ENCODE results near the gene AFAP1L1. TPM values are rescaled to one million over a fixed set of nuclear protein-coding genes. Genes with fewer than 3 reads are reported as not detected.

Gene AFAP1L1
- total and polyA plus RNA-seq, 2 of the 13 experiments (the other 11 are each of a cell fraction or from before 2014, with no cell fraction given) = 0.38 to 1.0 TPM

DNA sequence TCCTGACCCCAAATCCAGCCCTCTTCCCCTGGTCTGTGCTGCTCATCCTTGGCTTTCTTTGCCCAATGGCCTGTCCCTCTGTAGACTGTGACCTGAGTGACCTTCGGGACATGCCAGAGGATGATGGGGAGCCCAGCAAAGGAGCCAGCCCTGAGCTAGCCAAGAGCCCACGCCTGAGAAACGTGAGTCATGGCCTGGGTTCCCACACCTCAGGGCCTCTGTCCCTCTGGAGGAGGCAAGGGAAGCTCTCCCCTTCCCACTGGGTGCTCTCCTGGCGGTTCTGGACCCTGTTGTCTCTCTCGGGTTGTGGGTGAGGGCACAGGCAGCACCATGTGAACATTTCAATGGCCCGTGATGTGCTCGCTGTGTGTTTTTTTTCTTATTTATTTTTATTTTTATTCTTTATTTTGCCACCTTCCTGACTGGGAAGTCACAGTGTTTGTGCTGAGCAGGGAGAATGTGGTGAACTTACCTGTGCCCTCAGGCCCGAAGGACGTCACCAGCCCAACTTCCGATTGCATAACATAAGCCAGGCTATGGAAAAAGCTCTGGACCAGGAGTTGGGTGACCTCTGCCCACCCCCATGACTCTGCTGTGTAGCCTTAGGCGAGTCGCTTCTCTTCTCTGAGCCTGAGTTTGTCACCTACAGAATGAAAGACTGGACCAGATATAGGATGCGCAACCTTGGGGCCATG is 29.5 kb downstream of the AFAP1L1 start:
- BruUV-seq (replicated peaks) = no TSS peak
- Histone ChIP-seq H3K27me3 (ENCODE audit: control insufficient read depth in 1 of 2, insufficient read depth in 2 of 2, low read length in 2 of 2) (no peaks in the 10 kb centered on the region), H3K27ac (ENCODE audit: extremely low read length, insufficient read depth, low read length) (no peak overlapping the region), H3K36me3 (replicated peaks in 1 of 2; ENCODE audit: control insufficient read depth in 1 of 2, insufficient read depth in 2 of 2, low read length in 2 of 2) (no peaks in the 10 kb centered on the region), H4K20me1 (ENCODE audit: insufficient read depth, low read length) (no peaks in the 10 kb centered on the region), H3K4me3 (replicated peaks in 1 of 3; ENCODE audit: insufficient read depth in 1 of 3, low read depth in 2 of 3, low read length in 3 of 3) (no peak overlapping the region), H3K4me2 (ENCODE audit: low read depth, low read length) (no peak overlapping the region), H3K9ac (ENCODE audit: insufficient read depth, low read depth, low read length) (no peak overlapping the region), H2AFZ (ENCODE audit: low read length) (no peak overlapping the region), H3K9me3 (ENCODE audit: low read length) (no peaks in the 10 kb centered on the region), H3K4me1 (ENCODE audit: insufficient read depth, low read length) (peaks cover 27% of the 10 kb centered on the region), H3K79me2 (ENCODE audit: insufficient read depth, low read length) (no peaks in the 10 kb centered on the region)
- CTCF ChIA-PET (ENCODE audit: low intra/inter-chr PET ratio, low total read pairs) = no interaction called here
- 74% methylated on average over 10 of the region's 13 CpGs for WGBS (ENCODE audit: low lambda C conversion rate)
- intact Hi-C loops (cut with micrococcal nuclease; ENCODE audit: unreplicated experiment) (no loop called here), in situ Hi-C loops (cut with HindIII; ENCODE audit: extremely low pct_ligation_motif_present, low pct_unique_long_range_greater_than_20kb) (no loop called here)
- TF ChIP-seq ZNF784 (CRISPR knock-in tag; IDR thresholded peaks at IDR 0.05; ENCODE audit: borderline replicate concordance) = no peak
- no peak for TF ChIP-seq ZNF263 (CRISPR knock-in tag; IDR thresholded peaks at IDR 0.05)
- no peak for TF ChIP-seq FOXA1 (IDR thresholded peaks at IDR 0.05)
- TF ChIP-seq FOXA1 (CRISPR knock-in tag; IDR thresholded peaks at IDR 0.05) = no peak
- TF ChIP-seq, protein P1, sequence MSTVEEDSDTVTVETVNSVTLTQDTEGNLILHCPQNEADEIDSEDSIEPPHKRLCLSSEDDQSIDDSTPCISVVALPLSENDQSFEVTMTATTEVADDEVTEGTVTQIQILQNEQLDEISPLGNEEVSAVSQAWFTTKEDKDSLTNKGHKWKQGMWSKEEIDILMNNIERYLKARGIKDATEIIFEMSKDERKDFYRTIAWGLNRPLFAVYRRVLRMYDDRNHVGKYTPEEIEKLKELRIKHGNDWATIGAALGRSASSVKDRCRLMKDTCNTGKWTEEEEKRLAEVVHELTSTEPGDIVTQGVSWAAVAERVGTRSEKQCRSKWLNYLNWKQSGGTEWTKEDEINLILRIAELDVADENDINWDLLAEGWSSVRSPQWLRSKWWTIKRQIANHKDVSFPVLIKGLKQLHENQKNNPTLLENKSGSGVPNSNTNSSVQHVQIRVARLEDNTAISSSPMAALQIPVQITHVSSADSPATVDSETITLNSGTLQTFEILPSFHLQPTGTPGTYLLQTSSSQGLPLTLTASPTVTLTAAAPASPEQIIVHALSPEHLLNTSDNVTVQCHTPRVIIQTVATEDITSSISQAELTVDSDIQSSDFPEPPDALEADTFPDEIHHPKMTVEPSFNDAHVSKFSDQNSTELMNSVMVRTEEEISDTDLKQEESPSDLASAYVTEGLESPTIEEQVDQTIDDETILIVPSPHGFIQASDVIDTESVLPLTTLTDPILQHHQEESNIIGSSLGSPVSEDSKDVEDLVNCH (CRISPR knock-in tag; IDR thresholded peaks at IDR 0.05) = no peak
- no peak for TF ChIP-seq ASH2L (IDR thresholded peaks at IDR 0.05; ENCODE audit: insufficient read length, low read depth, low read length)
- 0 out of 2 replicates have a peak, but pooled peaks have one; percentile 16 for TF ChIP-seq CEBPG (CRISPR knock-in tag; IDR thresholded peaks at IDR 0.05)
- TF ChIP-seq ZNF451 (CRISPR knock-in tag; IDR thresholded peaks at IDR 0.05) = no peak
- no peak for TF ChIP-seq KDM5B (CRISPR knock-in tag; IDR thresholded peaks at IDR 0.05; ENCODE audit: borderline replicate concordance)
- POLR2A ChIA-PET = interaction anchor here (1.0 kb wide), 1 partner anchor 250 kb away, joined by 3 read pairs; the partner anchor contains the start of gene CSNK1A1
- no peak for ATAC-seq
- no peak for DNase-seq (ENCODE audit: low spot score)
- FAIRE-seq = no peak

Measured in HepG2 (cell line).